HepG2 (cell line): ENCODE results near the gene H1-8. TPM values are rescaled to one million over a fixed set of nuclear protein-coding genes. Genes with fewer than 3 reads are reported as not detected.

Experiments
- ATF6 ChIP-seq: sonication (generic); formaldehyde crosslinking; conservative IDR thresholded peaks from 2 replicates; pipeline ENCODE4 v1.4.0; 2020; ENCODE audit warnings: missing genetic modification reagents
- DDIT3 ChIP-seq: sonication (generic); formaldehyde crosslinking; IDR thresholded peaks from 2 replicates; pipeline ENCODE4 v1.4.0; 2020; ENCODE audit warnings: mild to moderate bottlenecking, missing genetic modification reagents
- ELF1 ChIP-seq: sonication (generic); formaldehyde crosslinking; IDR thresholded peaks from 2 replicates; pipeline ENCODE4 v1.4.0; 2020; ENCODE audit warnings: missing genetic modification reagents
- FLYWCH1 ChIP-seq: sonication (generic); formaldehyde crosslinking; IDR thresholded peaks from 2 replicates; pipeline ENCODE4 v1.8.1; 2023; ENCODE audit warnings: mild to moderate bottlenecking, missing genetic modification reagents
- HOXA9 ChIP-seq: sonication (generic); formaldehyde crosslinking; IDR thresholded peaks from 2 replicates; pipeline ENCODE4 v1.8.1; 2022; ENCODE audit warnings: missing genetic modification reagents, mild to moderate bottlenecking, moderate library complexity, borderline replicate concordance
- MAFF ChIP-seq: IDR thresholded peaks from 2 replicates; pipeline ENCODE4 v1.6.1; 2011; ENCODE audit warnings: low read depth, low read length, improper control_type of control experiment
- NONO ChIP-seq, 2 experiments: fragments of 450-650 bp in 1 of 2; sonication (generic) in 1 of 2; formaldehyde crosslinking in 1 of 2; IDR thresholded peaks in 1 of 2; conservative IDR thresholded peaks in 1 of 2; 2 replicates each; pipeline versions ENCODE4 v1.6.1 to v1.8.0; 2017 to 2022; ENCODE audit warnings: mild to moderate bottlenecking in 1 of 2, missing genetic modification reagents in 1 of 2, moderate library complexity in 1 of 2
- PHF20 ChIP-seq: sonication (generic); formaldehyde crosslinking; IDR thresholded peaks from 2 replicates; pipeline ENCODE4 v1.5.0; 2020; ENCODE audit warnings: mild to moderate bottlenecking, missing genetic modification reagents
- PHF8 ChIP-seq: sonication (generic); formaldehyde crosslinking; IDR thresholded peaks from 2 replicates; pipeline ENCODE4 v1.5.0; 2020; ENCODE audit warnings: missing genetic modification reagents
- TARDBP ChIP-seq: sonication (generic); formaldehyde crosslinking; IDR thresholded peaks from 2 replicates; pipeline ENCODE4 v1.8.0; 2022; ENCODE audit warnings: mild to moderate bottlenecking, missing genetic modification reagents
- UBTF ChIP-seq: sonication (generic); formaldehyde crosslinking; IDR thresholded peaks from 2 replicates; pipeline ENCODE4 v1.4.0; 2020; ENCODE audit warnings: mild to moderate bottlenecking, missing genetic modification reagents
- YEATS2 ChIP-seq: sonication (generic); formaldehyde crosslinking; IDR thresholded peaks from 2 replicates; pipeline ENCODE4 v1.4.0; 2020; ENCODE audit warnings: missing genetic modification reagents, borderline replicate concordance
- ZHX2 ChIP-seq, 2 experiments: sonication (generic) in 1 of 2; formaldehyde crosslinking in 1 of 2; IDR thresholded peaks; 2 replicates each; pipeline versions ENCODE4 v1.6.1 to v1.9.0; 2014 to 2022; ENCODE audit warnings: antibody characterized with exemption in 1 of 2, borderline replicate concordance in 1 of 2, inconsistent platforms in 1 of 2, low read depth in 1 of 2, missing genetic modification reagents in 1 of 2
- ZNF501 ChIP-seq: sonication (generic); formaldehyde crosslinking; IDR thresholded peaks from 2 replicates; pipeline ENCODE4 v1.5.1; 2020; ENCODE audit warnings: mild to moderate bottlenecking, moderate library complexity, missing genetic modification reagents
- ZNF670 ChIP-seq: sonication (generic); formaldehyde crosslinking; IDR thresholded peaks from 2 replicates; pipeline ENCODE4 v1.8.0; 2022; ENCODE audit warnings: mild to moderate bottlenecking, missing genetic modification reagents, borderline replicate concordance
- ZNF782 ChIP-seq: sonication (generic); formaldehyde crosslinking; IDR thresholded peaks from 2 replicates; pipeline ENCODE4 v1.4.0; 2020; ENCODE audit warnings: missing genetic modification reagents, mild to moderate bottlenecking, borderline replicate concordance
- ZNF878 ChIP-seq: sonication (generic); formaldehyde crosslinking; IDR thresholded peaks from 2 replicates; pipeline ENCODE4 v1.8.1; 2023; ENCODE audit warnings: mild to moderate bottlenecking, missing genetic modification reagents, moderate library complexity
- polyA plus RNA-seq, 8 experiments: library from polyadenylated mRNA; depleted of rRNA in 3 of 8; stranded (reverse) in 7 of 8; unstranded in 1 of 8; fragments of >200 nt; fragmentation: Illumina TruSeq in 4 of 8; extraction: Trizol in 4 of 8; gene quantifications; 2 replicates each; pipeline versions ENCODE4 v1.2.1 to v1.2.3, GENCODE V29; 2011 to 2016; ENCODE audit warnings: low read depth in 4 of 8, missing spikeins in 1 of 8, mixed read lengths in 1 of 8; ENCODE audit not compliant: insufficient read depth in 1 of 8
- total RNA-seq, 5 experiments: library from RNA; depleted of rRNA; stranded (reverse); fragments of >200 nt; fragmentation: Illumina TruSeq; extraction: Trizol; gene quantifications; 2 replicates each; pipeline ENCODE4 v1.2.3, GENCODE V29; 2016; ENCODE audit warnings: low read depth in 1 of 5

Gene H1-8
- total and polyA plus RNA-seq, 2 of the 13 experiments (the other 11 are each of a cell fraction or from before 2014, with no cell fraction given) = 0.08 TPM; not detected in 1

DNA sequence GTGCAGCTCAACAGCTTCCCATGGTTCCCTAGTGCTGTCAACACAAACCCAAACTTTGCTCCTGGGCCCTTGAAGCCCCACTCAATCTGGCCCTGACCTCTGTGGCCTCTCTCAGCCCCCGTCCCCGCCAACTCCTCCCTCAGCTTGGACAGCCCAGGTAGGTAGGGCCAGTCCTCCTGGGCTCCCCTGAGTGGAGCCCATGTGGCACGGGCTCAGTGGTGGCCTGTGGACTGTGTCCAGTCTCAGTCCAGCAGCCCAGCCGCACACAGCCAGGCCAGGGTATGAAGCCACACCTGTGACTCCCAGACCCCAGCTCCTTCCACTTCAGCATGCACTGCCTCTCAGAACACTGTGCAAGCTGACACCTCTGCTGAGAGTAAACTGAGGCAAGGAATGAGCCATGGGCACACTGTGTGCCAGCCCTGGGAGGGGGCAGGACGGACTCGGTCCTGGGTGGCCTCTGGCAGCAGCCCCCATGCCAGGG lies 52.0 kb downstream of the H1-8 start (continued):
- TF ChIP-seq ZHX2 (IDR thresholded peaks at IDR 0.05; ENCODE audit: low read depth) = no peak
- TF ChIP-seq ZHX2 (CRISPR knock-in tag; IDR thresholded peaks at IDR 0.05; ENCODE audit: borderline replicate concordance) = no peak
- no peak for TF ChIP-seq YEATS2 (CRISPR knock-in tag)
- TF ChIP-seq ELF1 (CRISPR knock-in tag) = no peak
- TF ChIP-seq ZNF782 (CRISPR knock-in tag) = no peak
- TF ChIP-seq UBTF (CRISPR knock-in tag) = peak; percentile 57; the same call in 1 of the 2 replicates
- TF ChIP-seq DDIT3 (CRISPR knock-in tag) = no peak
- TF ChIP-seq PHF20 (CRISPR knock-in tag) = no peak
- no peak for TF ChIP-seq ZNF878 (CRISPR knock-in tag)
- TF ChIP-seq NONO (IDR thresholded peaks at IDR 0.05) = no peak
- TF ChIP-seq NONO (CRISPR knock-in tag; conservative IDR thresholded peaks at IDR 0.05) = peak; percentile 81
- no peak for TF ChIP-seq ZNF670 (CRISPR knock-in tag)
- no peak for TF ChIP-seq FLYWCH1 (CRISPR knock-in tag)
- TF ChIP-seq MAFF = no peak
- TF ChIP-seq ATF6 (CRISPR knock-in tag) = no peak
- no peak for TF ChIP-seq HOXA9 (CRISPR knock-in tag)
- peak; percentile 52 for TF ChIP-seq PHF8 (CRISPR knock-in tag)
- TF ChIP-seq ZNF501 (CRISPR knock-in tag) = no peak
- TF ChIP-seq TARDBP = peak; percentile 93
